HepG2 (cell line): ENCODE results near the gene C21orf91.

Source experiments
- ATF3 ChIP-seq: sonication (generic); formaldehyde crosslinking; IDR thresholded peaks from 2 replicates; pipeline ENCODE4 v1.4.0; 2020; ENCODE audit warnings: missing genetic modification reagents
- CENPT ChIP-seq: sonication (generic); formaldehyde crosslinking; IDR thresholded peaks from 2 replicates; pipeline ENCODE4 v1.8.0; 2022; ENCODE audit warnings: low read depth, mild to moderate bottlenecking, moderate library complexity, missing genetic modification reagents
- CTCF ChIP-seq: sonication (generic); formaldehyde crosslinking; IDR thresholded peaks from 2 replicates; pipeline ENCODE4 v1.5.0; 2020; ENCODE audit warnings: mild to moderate bottlenecking, missing genetic modification reagents, moderate library complexity
- GTF3A ChIP-seq: sonication (generic); formaldehyde crosslinking; conservative IDR thresholded peaks from 2 replicates; pipeline ENCODE4 v1.4.0; 2020; ENCODE audit warnings: mild to moderate bottlenecking, missing genetic modification reagents
- MNT ChIP-seq: fragments of 450-650 bp; IDR thresholded peaks from 2 replicates; pipeline ENCODE4 v1.6.1; 2016
- MZF1 ChIP-seq: sonication (generic); formaldehyde crosslinking; IDR thresholded peaks from 2 replicates; pipeline ENCODE4 v1.8.1; 2023; ENCODE audit warnings: mild to moderate bottlenecking, missing genetic modification reagents, borderline replicate concordance
- NFYB ChIP-seq: sonication (generic); formaldehyde crosslinking; IDR thresholded peaks from 2 replicates; pipeline ENCODE4 v1.4.0; 2020; ENCODE audit warnings: missing genetic modification reagents
- RAD21 ChIP-seq: fragments of 450-650 bp; formaldehyde crosslinking; IDR thresholded peaks from 2 replicates; pipeline ENCODE4 v1.5.0; 2020; ENCODE audit warnings: mild to moderate bottlenecking
- SMAD3 ChIP-seq: sonication (generic); formaldehyde crosslinking; IDR thresholded peaks from 2 replicates; pipeline ENCODE4 v1.4.0; 2020; ENCODE audit warnings: missing genetic modification reagents
- SMARCC2 ChIP-seq: fragments of 450-650 bp; IDR thresholded peaks from 2 replicates; pipeline ENCODE4 v1.6.1; 2017; ENCODE audit warnings: antibody characterized with exemption, mild to moderate bottlenecking

GRCh38 chr21:17752171-17752570 is 67.0 kb downstream of the C21orf91 start:
- TF ChIP-seq MNT (no peak), CTCF (CRISPR knock-in tag) (no peak), ATF3 (no peak), GTF3A (CRISPR knock-in tag) (no peak), RAD21 (CRISPR knock-in tag) (no peak), CENPT (CRISPR knock-in tag) (no peak), NFYB (CRISPR knock-in tag) (no peak), SMAD3 (CRISPR knock-in tag) (no peak), SMARCC2 (no peak), MZF1 (CRISPR knock-in tag) (no peak)
